Osteoblast (primary cell): ENCODE measurements around the gene RBM28. TPM values are rescaled to one million over a fixed set of nuclear protein-coding genes. Genes with fewer than 3 reads are reported as not detected.
A peak's percentile ranks its signal among the peaks of the same experiment; 100 is the strongest.

Experiments used
- DNase-seq: peaks from one replicate; pipeline ENCODE4 v3.0.0; 2011; ENCODE audit warnings: low spot score, mixed read lengths; ENCODE audit not compliant: insufficient read length; ENCODE audit errors: missing footprints
- H2AFZ ChIP-seq: 2 replicates; pipeline ENCODE4 v1.6.0; 2011; ENCODE audit warnings: mild to moderate bottlenecking, low read length
- H3K27ac ChIP-seq: 2 replicates; pipeline ENCODE4 v1.5.1; 2011; ENCODE audit warnings: mild to moderate bottlenecking, low read depth, low read length, moderate library complexity
- H3K27me3 ChIP-seq: 2 replicates; pipeline ENCODE4 v1.6.0; 2012; ENCODE audit warnings: mild to moderate bottlenecking, control low read depth, inconsistent platforms, low read length, moderate library complexity; ENCODE audit not compliant: insufficient read depth
- H3K36me3 ChIP-seq: 2 replicates; pipeline ENCODE4 v1.5.1; 2011; ENCODE audit warnings: mild to moderate bottlenecking, low read length, control low read depth, moderate library complexity; ENCODE audit not compliant: insufficient read depth
- H3K4me1 ChIP-seq: 2 replicates; pipeline ENCODE4 v1.5.1; 2011; ENCODE audit warnings: mild to moderate bottlenecking, low read length, control low read depth, moderate library complexity; ENCODE audit not compliant: insufficient read depth
- H3K4me2 ChIP-seq: 2 replicates; pipeline ENCODE4 v1.6.0; 2011; ENCODE audit warnings: mild to moderate bottlenecking, low read length; ENCODE audit not compliant: insufficient read depth
- H3K4me3 ChIP-seq: fragments of 200-600 bp; sonication (generic); 3 replicates; pipeline ENCODE4 v1.5.1; 2012; ENCODE audit warnings: mild to moderate bottlenecking, low read length, inconsistent platforms; ENCODE audit not compliant: insufficient read depth
- H3K79me2 ChIP-seq: 2 replicates; pipeline ENCODE4 v1.6.0; 2012; ENCODE audit warnings: mild to moderate bottlenecking, low read length, control low read depth, inconsistent platforms; ENCODE audit not compliant: insufficient read depth
- H3K9me3 ChIP-seq: 2 replicates; pipeline ENCODE4 v1.5.1; 2011; ENCODE audit warnings: low read depth, low read length, control low read depth
- H4K20me1 ChIP-seq: 2 replicates; pipeline ENCODE4 v1.6.0; 2012; ENCODE audit warnings: mild to moderate bottlenecking, low read length, control low read depth; ENCODE audit not compliant: insufficient read depth
- CTCF ChIP-seq: IDR thresholded peaks from 2 replicates; pipeline ENCODE4 v1.5.1; 2011; ENCODE audit warnings: mild to moderate bottlenecking, low read depth, low read length, moderate library complexity; ENCODE audit errors: extremely low read depth
- total RNA-seq: library from RNA; depleted of rRNA; stranded (reverse); fragments of >200 nt; gene quantifications from 2 replicates; pipeline ENCODE4 v1.2.3, GENCODE V29; 2012

The RBM28 gene
- total RNA-seq, result 12.1 and 16.6 TPM in 2 replicates

GRCh38 chr7:128343554-128344430 lies at the start of gene RBM28:
TSS of gene RBM28 (minus strand) at chr7:128343908. CDS start at chr7:128343793, 115 bp downstream.
- peaks cover 44% of the 10 kb centered on the region for H3K79me2 ChIP-seq

DNA sequence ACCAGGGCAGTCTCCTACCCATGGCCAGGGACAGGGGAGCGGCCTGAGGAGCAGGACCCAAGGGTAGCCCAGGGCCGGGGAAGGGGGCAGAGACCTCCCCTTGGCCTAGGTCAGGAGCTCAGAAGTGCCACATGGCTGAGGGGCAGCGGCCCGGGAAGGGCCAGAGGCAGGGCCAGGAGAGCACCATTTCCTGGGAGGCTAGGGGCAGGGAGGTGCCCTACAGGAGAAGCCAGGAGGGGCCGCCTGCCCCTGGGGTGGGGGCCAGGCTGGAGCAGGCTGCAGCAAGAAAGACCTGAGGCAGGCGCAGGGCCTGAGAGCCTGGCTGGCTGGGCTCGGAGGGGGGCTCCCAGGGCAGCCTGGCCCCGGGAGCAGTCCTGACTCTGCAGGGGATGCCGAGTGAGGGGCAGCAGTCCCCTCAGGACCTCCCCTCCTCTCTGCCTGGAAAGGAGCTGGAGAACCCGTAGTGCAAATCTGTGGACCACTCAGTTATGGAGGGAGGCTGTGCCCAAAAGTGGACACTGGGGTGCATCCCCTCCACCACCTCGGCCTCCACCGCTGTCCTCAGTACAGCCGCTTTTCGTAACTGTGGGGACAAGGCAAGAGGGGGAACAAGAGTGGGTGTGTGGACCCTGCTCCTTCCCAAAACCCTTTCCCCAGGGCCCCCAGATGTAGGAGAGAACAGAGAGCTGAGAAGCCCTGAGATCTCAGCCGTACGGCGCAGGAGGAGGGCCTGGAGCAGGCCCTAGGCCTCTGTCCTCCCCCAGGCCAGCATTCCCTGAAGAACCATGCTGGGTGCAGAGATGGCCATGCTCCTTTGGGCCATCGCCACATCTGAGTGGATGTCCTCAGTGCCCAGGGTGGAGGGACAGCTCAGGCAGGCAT lies 49.0 kb upstream of the RBM28 start:
- Histone ChIP-seq H3K27ac (no peak overlapping the region), H3K4me1 (no peaks in the 10 kb centered on the region), H2AFZ (no peak overlapping the region), H3K4me2 (no peak overlapping the region), H3K79me2 (no peaks in the 10 kb centered on the region), H3K9me3 (no peaks in the 10 kb centered on the region), H4K20me1 (peaks cover under 1% of the 10 kb centered on the region), H3K27me3 (peaks cover 2% of the 10 kb centered on the region), H3K4me3 (no peak overlapping the region), H3K36me3 (peaks cover 33% of the 10 kb centered on the region)
- DNase-seq, result peak; percentile 77
- TF ChIP-seq CTCF, result no peak

More at GRCh38 chr7:128343554-128344430, at the start of gene RBM28:
- Histone ChIP-seq H4K20me1 (no peaks in the 10 kb centered on the region), H3K4me1 (peaks cover 13% of the 10 kb centered on the region), H3K4me3 (peak within 1 kb of the TSS; percentile 88), H3K36me3 (peaks cover 7% of the 10 kb centered on the region), H3K27me3 (peaks cover 4% of the 10 kb centered on the region), H3K4me2 (peak within 1 kb of the TSS; percentile 97), H3K27ac (peak within 1 kb of the TSS; percentile 73), H2AFZ (peak within 1 kb of the TSS; percentile 89), H3K9me3 (no peaks in the 10 kb centered on the region)
- peak; percentile 98 for DNase-seq
- TF ChIP-seq CTCF, result no peak

GRCh38 chr7:128391805-128392204 lies 48.1 kb upstream of the RBM28 start:
- Histone ChIP-seq H3K4me1 (no peaks in the 10 kb centered on the region), H3K9me3 (no peaks in the 10 kb centered on the region), H4K20me1 (no peaks in the 10 kb centered on the region), H3K27me3 (peaks cover 2% of the 10 kb centered on the region), H2AFZ (no peak overlapping the region), H3K4me3 (no peak overlapping the region), H3K79me2 (no peaks in the 10 kb centered on the region), H3K4me2 (no peak overlapping the region), H3K36me3 (peaks cover 24% of the 10 kb centered on the region), H3K27ac (no peak overlapping the region)
- TF ChIP-seq CTCF, result no peak
- no peak for DNase-seq
